Left ventricle myocardium inferior (tissue), 1 donor: Measurements from ENCODE around the gene LOC128125822.

Source experiments
- DNase-seq: peaks from one replicate; pipeline ENCODE4 v3.0.0-alpha.2; 2020
- H3K27ac ChIP-seq: fragments of 200-600 bp; replicated peaks from 2 replicates; pipeline ENCODE4 v1.8.0; 2021
- H3K27me3 ChIP-seq: fragments of 200-600 bp; 2 replicates; pipeline ENCODE4 v1.8.0; 2021; ENCODE audit warnings: low read depth
- H3K36me3 ChIP-seq: fragments of 200-600 bp; 2 replicates; pipeline ENCODE4 v1.8.0; 2021
- H3K4me1 ChIP-seq: fragments of 200-600 bp; 2 replicates; pipeline ENCODE4 v1.8.0; 2021
- H3K4me3 ChIP-seq: fragments of 200-600 bp; 2 replicates; pipeline ENCODE4 v1.8.0; 2021; ENCODE audit warnings: mild to moderate bottlenecking, moderate library complexity
- H3K9me3 ChIP-seq: fragments of 200-600 bp; replicated peaks from 2 replicates; pipeline ENCODE4 v1.8.0; 2021
- CTCF ChIP-seq: fragments of 200-600 bp; IDR thresholded peaks from 2 replicates; pipeline ENCODE4 v1.8.0; 2021; ENCODE audit warnings: antibody characterized with exemption, mild to moderate bottlenecking, borderline replicate concordance
- intact Hi-C: fragments of 100-400 bp; cut with micrococcal nuclease; formaldehyde crosslinking; loops from one replicate; pipeline ENCODE4 v1.11.0; 2022
- donor health status: DM: no; HTN: yes; CAD: no; lungs with severe emphysema.

LOC128125822 gene

GRCh38 chr6:63553900-63554299 lies 18.4 kb upstream of the LOC128125822 start:
- Histone ChIP-seq H3K9me3 (no peaks in the 10 kb centered on the region), H3K4me1 (peaks cover 9% of the 10 kb centered on the region), H3K4me3 (no peak overlapping the region), H3K27me3 (no peaks in the 10 kb centered on the region), H3K36me3 (no peaks in the 10 kb centered on the region), H3K27ac (peak overlapping the region; percentile 45)
- no peak for TF ChIP-seq CTCF
- DNase-seq, result no peak
- intact Hi-C loops, result no loop called here

- no peak for TF ChIP-seq CTCF
- DNase-seq, result no peak
- H3K4me1 ChIP-seq, result peaks cover 9% of the 10 kb centered on the region
- H3K27me3 ChIP-seq, result no peaks in the 10 kb centered on the region
- no peak overlapping the region for H3K4me3 ChIP-seq
- no peaks in the 10 kb centered on the region for H3K36me3 ChIP-seq
- H3K9me3 ChIP-seq, result no peaks in the 10 kb centered on the region
- H3K27ac ChIP-seq, result no peak overlapping the region
- intact Hi-C loops, result no loop called here
Observed at GRCh38 chr6:63554782-63555181, 17.5 kb upstream of the LOC128125822 start.

GRCh38 chr6:63556369-63556768 lies 15.9 kb upstream of the LOC128125822 start:
- peaks cover 9% of the 10 kb centered on the region for H3K4me1 ChIP-seq
- H3K27ac ChIP-seq, result no peak overlapping the region
- H3K9me3 ChIP-seq, result no peaks in the 10 kb centered on the region
- TF ChIP-seq CTCF, result no peak
- H3K27me3 ChIP-seq, result no peaks in the 10 kb centered on the region
- intact Hi-C loops, result no loop called here
- no peaks in the 10 kb centered on the region for H3K36me3 ChIP-seq
- no peak overlapping the region for H3K4me3 ChIP-seq
- DNase-seq, result no peak

GRCh38 chr6:63558278-63558677 lies 14.0 kb upstream of the LOC128125822 start:
- Histone ChIP-seq H3K4me3 (no peak overlapping the region), H3K27me3 (no peaks in the 10 kb centered on the region), H3K9me3 (no peaks in the 10 kb centered on the region), H3K27ac (no peak overlapping the region), H3K36me3 (no peaks in the 10 kb centered on the region), H3K4me1 (peaks cover 9% of the 10 kb centered on the region)
- no peak for TF ChIP-seq CTCF
- intact Hi-C loops, result no loop called here
- DNase-seq, result no peak

- Histone ChIP-seq H3K9me3 (no peaks in the 10 kb centered on the region), H3K4me1 (no peaks in the 10 kb centered on the region), H3K4me3 (no peak overlapping the region), H3K36me3 (no peaks in the 10 kb centered on the region), H3K27ac (no peak overlapping the region), H3K27me3 (no peaks in the 10 kb centered on the region)
- TF ChIP-seq CTCF, result no peak
- intact Hi-C loops, result no loop called here
- no peak for DNase-seq
Observed at GRCh38 chr6:63560801-63561287, 11.4 kb upstream of the LOC128125822 start.

- Histone ChIP-seq H3K27me3 (no peaks in the 10 kb centered on the region), H3K27ac (no peak overlapping the region), H3K36me3 (no peaks in the 10 kb centered on the region), H3K4me3 (no peak overlapping the region), H3K4me1 (no peaks in the 10 kb centered on the region), H3K9me3 (no peaks in the 10 kb centered on the region)
- no peak for DNase-seq
- no peak for TF ChIP-seq CTCF
- intact Hi-C loops, result no loop called here
Observed at GRCh38 chr6:63561288-63561687, 11.0 kb upstream of the LOC128125822 start.
